SK-N-MC (cell line): Measurements from ENCODE around the gene PICK1.

ENCODE experiments used
- DNase-seq: peaks from one replicate; pipeline ENCODE4 v3.0.0-alpha.2; 2011; ENCODE audit warnings: low read depth, low spot score
- H3K27ac ChIP-seq: fragments of 200-600 bp; sonication (generic); 2 replicates; pipeline ENCODE4 v1.5.1; 2016; ENCODE audit warnings: mixed run types
- H3K36me3 ChIP-seq: fragments of 200-600 bp; sonication (generic); 2 replicates; pipeline ENCODE4 v1.6.1; 2017; ENCODE audit warnings: antibody characterized with exemption, low read length, mixed read lengths; ENCODE audit not compliant: insufficient read depth
- H3K4me3 ChIP-seq: fragments of 200-600 bp; sonication (generic); 2 replicates; pipeline ENCODE4 v1.5.1; 2016
- H3K9ac ChIP-seq: fragments of 200-600 bp; sonication (generic); 2 replicates; pipeline ENCODE4 v1.8.0; 2017; ENCODE audit warnings: mixed run types, mixed read lengths; ENCODE audit not compliant: insufficient read length
- H3K9me3 ChIP-seq: fragments of 200-600 bp; sonication (generic); 2 replicates; pipeline ENCODE4 v1.6.1; 2017; ENCODE audit warnings: low read depth, mild to moderate bottlenecking, antibody characterized with exemption, low read length, moderate library complexity, mixed read lengths
- EZH2 ChIP-seq: fragments of 200-600 bp; sonication (generic); IDR thresholded peaks from one replicate; pipeline ENCODE4 v1.6.1; 2017; ENCODE audit warnings: antibody characterized with exemption
- FOXP2 ChIP-seq: optimal IDR thresholded peaks from 2 replicates; pipeline ENCODE3; 2011; ENCODE audit warnings: mild to moderate bottlenecking, moderate library complexity; ENCODE audit not compliant: insufficient read depth; ENCODE audit errors: extremely low read length, control extremely low read depth
- POLR2AphosphoS5 ChIP-seq: IDR thresholded peaks from 2 replicates; pipeline ENCODE4 v1.6.1; 2012; ENCODE audit warnings: mild to moderate bottlenecking, low read depth, low read length, borderline replicate concordance

PICK1 gene

DNA sequence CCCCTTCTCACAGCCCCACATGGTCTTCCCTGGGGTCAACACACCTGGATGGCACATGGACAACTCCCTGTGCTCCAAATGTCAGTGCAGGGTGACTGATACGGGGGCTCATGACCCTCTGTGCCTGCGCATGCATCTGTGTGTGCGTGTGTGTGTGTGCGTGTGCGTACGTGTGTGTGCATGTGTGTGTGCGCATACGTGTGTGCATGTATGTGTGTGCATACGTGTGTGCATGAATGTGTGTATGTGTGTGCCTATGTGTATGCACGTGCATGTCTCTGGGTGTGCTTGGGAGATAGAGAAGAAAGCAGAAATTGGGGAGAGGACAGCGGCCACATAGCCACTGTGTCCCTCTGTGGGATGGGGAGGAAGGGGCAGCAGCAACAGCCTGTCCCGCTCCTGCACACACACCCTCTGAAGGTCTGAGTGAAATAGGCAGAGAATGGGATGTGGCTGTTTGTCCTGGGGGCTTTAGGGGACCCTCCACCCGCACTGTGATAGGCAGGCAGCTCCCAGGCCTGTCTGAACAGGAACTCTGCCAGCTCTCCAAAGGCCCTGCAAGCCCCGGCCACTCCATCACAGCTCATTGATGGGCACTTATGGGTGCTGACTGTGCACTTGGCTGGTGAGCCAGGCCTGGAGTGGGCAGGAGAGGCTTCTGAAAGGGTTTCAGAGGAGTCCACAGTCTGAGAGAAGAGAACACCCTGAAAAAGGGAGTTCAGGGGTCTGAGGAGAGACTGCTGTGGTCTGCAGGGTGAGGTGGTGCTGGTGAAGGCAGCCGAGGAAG, 28.7 kb upstream of the PICK1 start:
- H3K9ac ChIP-seq: no peak overlapping the region
- no peaks in the 10 kb centered on the region for H3K9me3 ChIP-seq
- no peak overlapping the region for H3K27ac ChIP-seq
- H3K36me3 ChIP-seq: no peaks in the 10 kb centered on the region
- no peak overlapping the region for H3K4me3 ChIP-seq
- no peak for DNase-seq
- no peak for TF ChIP-seq EZH2

DNA sequence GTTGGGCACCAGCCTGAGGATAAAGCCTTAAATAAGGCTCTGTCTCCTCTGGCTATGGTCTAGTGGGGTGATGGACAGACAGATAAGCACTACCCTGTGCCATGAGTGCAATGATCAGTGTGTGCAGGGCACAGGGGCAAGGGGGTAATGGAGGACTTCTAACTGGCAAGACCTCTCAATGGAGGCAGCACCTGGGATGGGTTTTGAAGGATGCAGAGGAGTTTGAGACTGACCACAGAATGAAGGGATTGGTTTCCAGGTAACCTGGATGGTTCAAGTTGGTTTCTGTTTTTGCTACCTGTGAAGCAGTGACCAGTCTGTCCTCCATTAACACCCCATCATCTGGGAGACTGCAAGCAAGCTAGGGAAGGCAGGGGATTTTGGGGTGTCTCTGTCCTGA, 27.8 kb upstream of the PICK1 start:
- H3K9me3 ChIP-seq: no peaks in the 10 kb centered on the region
- no peak overlapping the region for H3K27ac ChIP-seq
- no peak overlapping the region for H3K9ac ChIP-seq
- no peak overlapping the region for H3K4me3 ChIP-seq
- TF ChIP-seq POLR2AphosphoS5 (no peak), EZH2 (no peak), FOXP2 (no peak)
- no peak for DNase-seq
- H3K36me3 ChIP-seq: no peaks in the 10 kb centered on the region

DNA sequence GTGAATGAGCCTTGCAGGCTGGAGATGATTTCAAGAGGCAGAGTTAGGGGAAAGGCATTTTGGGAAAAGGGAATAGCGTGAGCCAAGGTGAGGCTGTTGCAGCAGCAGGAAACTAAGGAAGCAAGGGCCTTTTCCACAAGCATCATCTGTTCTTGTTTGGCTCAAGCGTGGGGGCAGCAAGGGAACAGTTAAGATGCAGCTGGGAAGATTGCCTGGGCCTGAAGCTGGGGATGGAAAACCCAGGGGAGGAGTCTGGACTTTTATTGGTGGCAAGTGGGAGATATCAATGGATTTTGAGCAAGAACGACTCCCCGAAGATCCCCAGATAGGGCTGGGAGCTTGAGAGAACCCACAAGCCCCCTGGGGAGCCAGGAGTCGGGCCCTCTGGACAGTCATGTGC, 27.3 kb upstream of the PICK1 start:
- Histone ChIP-seq H3K36me3 (no peaks in the 10 kb centered on the region), H3K9ac (no peak overlapping the region), H3K27ac (no peak overlapping the region), H3K9me3 (no peaks in the 10 kb centered on the region), H3K4me3 (no peak overlapping the region)
- no peak for DNase-seq
- TF ChIP-seq POLR2AphosphoS5 (no peak), FOXP2 (no peak), EZH2 (no peak)

DNA sequence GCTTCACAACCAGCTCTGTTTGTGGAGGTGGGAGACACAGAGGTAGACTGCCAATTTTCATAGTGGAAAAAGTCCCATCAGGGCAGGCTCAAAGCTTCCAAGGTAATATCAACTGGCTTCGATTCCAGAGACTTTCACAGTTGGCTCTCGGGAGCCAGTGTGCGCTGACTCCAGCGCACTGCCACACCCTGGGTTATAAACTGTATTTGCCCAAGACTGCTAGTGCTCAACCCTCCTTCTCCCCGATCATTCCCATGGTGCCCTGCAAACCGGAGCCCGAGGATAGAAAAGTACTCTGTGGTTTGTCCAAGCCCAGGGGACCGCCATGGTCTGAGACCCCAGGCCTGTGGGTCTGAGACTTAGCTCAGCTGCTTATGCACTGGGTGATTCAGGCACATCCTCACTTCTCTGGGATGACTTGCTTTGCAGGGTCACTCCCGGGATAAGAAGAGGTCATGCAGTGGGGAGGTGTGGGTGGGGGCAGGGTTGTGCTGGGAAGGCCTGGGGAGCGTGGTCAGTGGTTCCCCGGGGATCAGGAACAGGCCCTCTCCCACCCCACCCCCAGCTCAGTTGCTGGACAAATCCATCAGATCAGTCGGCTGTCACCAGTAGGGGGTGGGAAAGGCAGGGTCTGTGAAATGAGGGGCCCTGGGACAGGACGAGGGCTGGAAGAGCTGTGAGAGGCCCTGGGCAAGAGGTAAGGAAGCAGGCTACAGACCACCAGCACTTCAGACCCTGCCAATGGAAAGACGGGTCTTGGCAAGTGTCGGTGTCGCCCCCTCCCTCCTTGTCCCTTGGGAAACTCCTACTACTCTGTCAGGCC, 26.7 kb upstream of the PICK1 start:
- no peak for DNase-seq

DNA sequence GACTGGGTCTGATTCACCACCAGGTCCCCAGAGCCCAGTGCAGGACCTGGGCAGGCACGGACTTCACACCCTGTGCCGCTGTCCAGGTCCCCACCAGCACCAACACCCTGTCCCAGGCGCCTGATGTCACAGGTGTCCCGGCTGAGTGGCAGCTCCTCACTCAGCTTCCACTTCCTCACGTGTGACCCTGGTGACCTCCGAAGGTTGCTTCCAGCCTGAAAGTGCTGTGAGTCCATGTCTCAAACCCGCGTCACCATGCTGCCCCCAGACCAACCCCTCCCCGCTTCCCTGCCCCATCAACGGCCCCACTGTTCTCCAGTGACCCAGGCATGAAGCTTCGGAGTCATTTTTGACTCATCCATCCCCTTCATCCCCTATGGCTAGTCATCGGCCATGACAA, 25.7 kb upstream of the PICK1 start:
- no peaks in the 10 kb centered on the region for H3K9me3 ChIP-seq
- H3K4me3 ChIP-seq: no peak overlapping the region
- TF ChIP-seq EZH2 (no peak), FOXP2 (no peak), POLR2AphosphoS5 (no peak)
- H3K36me3 ChIP-seq: no peaks in the 10 kb centered on the region
- no peak overlapping the region for H3K9ac ChIP-seq
- no peak overlapping the region for H3K27ac ChIP-seq
- no peak for DNase-seq

More for the DNA sequence above, 26.7 kb upstream of the PICK1 start:
- TF ChIP-seq EZH2: no peak
- Histone ChIP-seq H3K36me3 (no peaks in the 10 kb centered on the region), H3K27ac (no peak overlapping the region), H3K4me3 (no peak overlapping the region), H3K9me3 (no peaks in the 10 kb centered on the region), H3K9ac (no peak overlapping the region)

DNA sequence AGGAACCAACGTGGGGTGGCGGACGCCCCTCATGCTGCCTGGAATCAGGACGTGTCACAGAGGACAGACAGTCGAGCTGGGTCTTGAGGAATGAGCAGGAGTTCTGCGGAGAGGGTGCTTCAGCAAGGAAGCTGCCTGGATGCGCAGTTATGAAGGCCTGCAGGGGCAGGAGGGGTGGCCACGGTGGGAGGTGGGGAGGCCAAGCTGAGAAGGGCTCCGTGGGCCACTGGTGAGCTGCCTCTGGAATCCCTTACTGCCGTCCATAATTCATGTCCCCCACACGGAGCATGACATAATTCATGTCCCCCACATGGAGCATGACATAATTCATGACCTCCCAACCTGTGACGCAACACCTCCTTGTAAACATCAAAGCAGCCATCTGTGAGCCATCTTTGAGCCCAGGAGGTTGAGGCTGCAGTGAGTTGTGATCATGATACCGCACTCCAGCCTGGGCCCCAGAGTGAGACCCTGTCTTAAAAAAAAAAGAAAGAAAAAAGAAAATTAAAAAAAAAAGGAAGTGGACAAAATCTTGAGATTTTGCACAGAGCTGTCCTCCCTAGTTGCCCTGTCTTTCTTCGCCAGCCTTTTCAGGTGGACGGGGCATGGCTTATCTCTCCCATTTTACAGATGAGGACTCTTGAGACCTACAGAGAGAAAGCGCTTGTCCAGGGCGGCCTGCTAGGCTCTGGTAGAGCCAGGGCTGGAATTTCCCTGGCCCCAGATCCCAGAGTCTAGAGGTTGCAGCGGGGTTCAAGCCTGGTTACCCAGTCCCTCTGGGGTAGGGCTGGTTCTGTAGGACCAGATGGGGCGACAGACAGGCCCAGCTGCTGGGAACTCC, 24.3 kb upstream of the PICK1 start:
- Histone ChIP-seq H3K9ac (no peak overlapping the region), H3K36me3 (no peaks in the 10 kb centered on the region), H3K27ac (no peak overlapping the region), H3K9me3 (no peaks in the 10 kb centered on the region), H3K4me3 (no peak overlapping the region)
- DNase-seq: no peak
- TF ChIP-seq FOXP2 (no peak), POLR2AphosphoS5 (no peak), EZH2 (no peak)

DNA sequence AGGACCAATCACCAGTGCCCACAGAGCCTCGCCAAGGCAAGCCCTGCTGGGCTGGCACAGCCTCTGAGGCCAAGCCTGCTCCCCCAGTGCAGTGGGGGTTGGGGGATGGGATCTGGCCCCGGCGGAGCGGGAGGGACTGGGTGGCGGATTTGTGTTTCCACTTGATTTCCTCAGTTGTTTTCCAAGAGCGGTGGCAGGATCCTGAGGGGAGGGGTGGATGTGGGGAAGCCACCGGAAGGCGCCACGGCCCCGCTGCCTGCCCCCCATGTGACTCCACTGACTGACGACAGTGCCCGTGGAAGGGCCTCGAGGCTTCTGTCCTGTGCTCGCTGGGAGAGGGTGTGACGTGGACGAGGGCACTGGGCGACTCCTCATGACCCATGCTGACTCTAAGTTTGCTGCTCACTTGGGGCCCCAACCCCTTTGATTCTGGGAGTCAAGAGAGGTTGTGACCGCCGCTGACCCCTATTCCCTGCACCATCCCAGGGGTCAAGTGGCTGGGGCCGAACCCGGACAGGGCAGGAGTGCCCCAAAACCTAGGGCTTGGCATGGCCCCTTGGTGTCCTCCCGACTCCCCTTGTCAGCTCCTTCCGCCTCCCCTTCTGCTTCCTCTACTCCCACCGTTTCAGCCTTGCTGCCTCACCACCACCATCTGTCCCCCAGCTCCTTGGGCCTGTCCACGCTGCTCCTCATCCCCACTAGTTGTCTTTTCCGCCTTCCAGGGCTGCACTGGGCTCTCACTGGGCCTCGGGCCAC, 23.5 kb upstream of the PICK1 start:
- no peaks in the 10 kb centered on the region for H3K36me3 ChIP-seq
- no peak for DNase-seq
- no peak overlapping the region for H3K4me3 ChIP-seq
- TF ChIP-seq FOXP2: no peak
- TF ChIP-seq EZH2: no peak
- no peak for TF ChIP-seq POLR2AphosphoS5
- no peak overlapping the region for H3K9ac ChIP-seq
- H3K27ac ChIP-seq: no peak overlapping the region
- H3K9me3 ChIP-seq: no peaks in the 10 kb centered on the region
